Retinal pigment epithelial cell (primary cell): Measurements from ENCODE around the gene DLG5.

Experiments
- DNase-seq: peaks from one replicate; pipeline ENCODE4 v3.0.0-alpha.2; 2010; ENCODE audit warnings: low read depth
- H3K4me3 ChIP-seq: 2 replicates; pipeline ENCODE4 v1.5.1; 2011; ENCODE audit warnings: mild to moderate bottlenecking, low read length, control low read depth, moderate library complexity
- CTCF ChIP-seq: conservative IDR thresholded peaks from 2 replicates; pipeline ENCODE4 v1.5.1; 2011; ENCODE audit warnings: low read depth, low read length, control low read depth, inconsistent platforms

Gene DLG5

GRCh38 chr10:77922055-77922454, 4.5 kb downstream of the DLG5 start:
- DNase-seq: no peak
- no peak for TF ChIP-seq CTCF
- H3K4me3 ChIP-seq: no peak overlapping the region

- no peak for TF ChIP-seq CTCF
- H3K4me3 ChIP-seq: no peak overlapping the region
- DNase-seq: no peak
These were observed 5.2 kb downstream of the DLG5 start for GRCh38 chr10:77921395-77921794.

GRCh38 chr10:77920495-77920894, 6.1 kb downstream of the DLG5 start:
- no peak for DNase-seq
- no peak overlapping the region for H3K4me3 ChIP-seq
- TF ChIP-seq CTCF: no peak

- no peak for TF ChIP-seq CTCF
- DNase-seq: no peak
- H3K4me3 ChIP-seq: no peak overlapping the region
These were observed 6.8 kb downstream of the DLG5 start for GRCh38 chr10:77919713-77920108.

- TF ChIP-seq CTCF: no peak
- no peak overlapping the region for H3K4me3 ChIP-seq
- no peak for DNase-seq
These were observed 11.0 kb downstream of the DLG5 start for GRCh38 chr10:77915319-77916105.

GRCh38 chr10:77913090-77913489, 13.5 kb downstream of the DLG5 start:
- H3K4me3 ChIP-seq: no peak overlapping the region
- TF ChIP-seq CTCF: no peak
- no peak for DNase-seq

- no peak overlapping the region for H3K4me3 ChIP-seq
- no peak for TF ChIP-seq CTCF
- no peak for DNase-seq
These were observed 14.0 kb downstream of the DLG5 start for GRCh38 chr10:77912576-77912975.
